Testis (tissue), 2 donors: Measurements from ENCODE around the gene GABRR3.

Experiments used
- CTCF ChIP-seq, 3 experiments: fragments of 450-650 bp in 2 of 3; fragments of 200-600 bp in 1 of 3; sonication (generic) in 1 of 3; IDR thresholded peaks; one replicate each; pipeline ENCODE4 v1.5.1; 2016 to 2019; ENCODE audit warnings: antibody characterized with exemption in 3 of 3, mild to moderate bottlenecking in 2 of 3, moderate library complexity in 1 of 3
- POLR2A ChIP-seq: fragments of 450-650 bp; IDR thresholded peaks from one replicate; pipeline ENCODE4 v1.6.1; 2017; ENCODE audit warnings: antibody characterized with exemption, mild to moderate bottlenecking, moderate library complexity

GRCh38 chr3:98038876-98039275, 3.8 kb upstream of the GABRR3 start:
- no peak for TF ChIP-seq POLR2A
- no peak for TF ChIP-seq CTCF (IDR thresholded peaks at IDR 0.05)
